Fibroblast of mammary gland (primary cell): ENCODE results near the gene LGALS14.
"Not testable (repeated sequence)": the region's sequence is repeated elsewhere in the genome, so short reads cannot be mapped to it uniquely, and the experiment has no call there.

ENCODE experiments used
- DNase-seq: peaks from one replicate; pipeline ENCODE4 v3.0.0-alpha.2; 2010; ENCODE audit warnings: low read depth
- H3K4me3 ChIP-seq: 2 replicates; pipeline ENCODE4 v1.5.1; 2011; ENCODE audit warnings: low read depth, mild to moderate bottlenecking, low read length, moderate library complexity; ENCODE audit not compliant: control insufficient read depth
- TF ChIP-seq, protein P1 (sequence below): conservative IDR thresholded peaks from 2 replicates; pipeline ENCODE4 v1.5.1; 2011; ENCODE audit warnings: low read depth, low read length, inconsistent platforms; ENCODE audit not compliant: control insufficient read depth, insufficient read depth

The LGALS14 gene, protein sequence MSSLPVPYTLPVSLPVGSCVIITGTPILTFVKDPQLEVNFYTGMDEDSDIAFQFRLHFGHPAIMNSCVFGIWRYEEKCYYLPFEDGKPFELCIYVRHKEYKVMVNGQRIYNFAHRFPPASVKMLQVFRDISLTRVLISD

GRCh38 chr19:39704181-39705044 is at the start of gene LGALS14:
LGALS14 (plus strand) TSS chr19:39704481; CDS start chr19:39704529, 48 bp downstream.
- no peak for DNase-seq
- no peak within 1 kb of the TSS for H3K4me3 ChIP-seq
- TF ChIP-seq, protein P1, sequence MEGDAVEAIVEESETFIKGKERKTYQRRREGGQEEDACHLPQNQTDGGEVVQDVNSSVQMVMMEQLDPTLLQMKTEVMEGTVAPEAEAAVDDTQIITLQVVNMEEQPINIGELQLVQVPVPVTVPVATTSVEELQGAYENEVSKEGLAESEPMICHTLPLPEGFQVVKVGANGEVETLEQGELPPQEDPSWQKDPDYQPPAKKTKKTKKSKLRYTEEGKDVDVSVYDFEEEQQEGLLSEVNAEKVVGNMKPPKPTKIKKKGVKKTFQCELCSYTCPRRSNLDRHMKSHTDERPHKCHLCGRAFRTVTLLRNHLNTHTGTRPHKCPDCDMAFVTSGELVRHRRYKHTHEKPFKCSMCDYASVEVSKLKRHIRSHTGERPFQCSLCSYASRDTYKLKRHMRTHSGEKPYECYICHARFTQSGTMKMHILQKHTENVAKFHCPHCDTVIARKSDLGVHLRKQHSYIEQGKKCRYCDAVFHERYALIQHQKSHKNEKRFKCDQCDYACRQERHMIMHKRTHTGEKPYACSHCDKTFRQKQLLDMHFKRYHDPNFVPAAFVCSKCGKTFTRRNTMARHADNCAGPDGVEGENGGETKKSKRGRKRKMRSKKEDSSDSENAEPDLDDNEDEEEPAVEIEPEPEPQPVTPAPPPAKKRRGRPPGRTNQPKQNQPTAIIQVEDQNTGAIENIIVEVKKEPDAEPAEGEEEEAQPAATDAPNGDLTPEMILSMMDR, result no peak

DNA sequence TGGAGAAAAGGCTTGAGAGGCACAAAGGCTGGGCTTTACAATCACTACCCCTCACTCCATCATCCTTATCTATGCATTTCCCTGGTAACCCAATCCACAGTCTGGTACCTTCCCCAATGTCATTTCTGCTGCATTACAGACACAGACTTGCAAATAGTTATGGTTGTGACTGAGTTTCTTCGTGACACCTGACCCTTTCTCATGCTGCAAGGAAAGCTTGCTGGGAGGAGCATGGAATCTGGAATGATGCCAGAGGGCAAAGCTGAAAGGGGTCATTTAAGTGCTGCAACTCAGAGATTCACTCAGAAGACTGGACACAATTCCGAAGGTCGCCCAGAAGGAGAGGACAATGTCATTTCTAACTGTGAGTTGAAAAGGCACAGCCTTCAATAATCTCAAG is 48.7 kb upstream of the LGALS14 start, which contains the start of gene LGALS16:
Gene LGALS16 (plus strand): TSS at position 301 of the 400 bp plus-strand sequence. CDS start 49 bp downstream, at position 350.
- DNase-seq, result no peak
- H3K4me3 ChIP-seq, result no peak within 1 kb of the TSS
- TF ChIP-seq, protein P1, result no peak

- DNase-seq, result no peak
- H3K4me3 ChIP-seq, result no peak overlapping the region
- TF ChIP-seq, protein P1, result no peak
Observed at GRCh38 chr19:39659791-39660190, 44.5 kb upstream of the LGALS14 start.

DNA sequence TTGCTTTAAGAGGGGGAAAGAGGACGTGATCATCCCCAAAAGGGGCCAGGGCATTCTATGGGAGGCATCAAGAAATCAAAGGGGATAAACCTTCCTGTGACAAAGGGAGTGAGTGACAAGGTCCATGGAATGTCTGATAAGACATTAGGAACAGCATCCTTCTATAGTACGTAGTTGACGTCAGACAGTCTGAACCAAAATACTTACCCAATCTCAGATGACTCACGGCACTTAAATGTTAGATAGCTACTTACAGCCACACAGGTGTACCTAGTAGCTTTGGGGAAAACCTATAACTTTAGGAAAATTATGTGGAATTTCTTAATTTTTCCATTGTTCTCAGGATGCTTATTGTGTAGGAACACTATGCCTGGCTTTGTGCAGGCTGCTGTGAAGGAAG is 43.6 kb upstream of the LGALS14 start:
- no peak overlapping the region for H3K4me3 ChIP-seq
- DNase-seq, result no peak
- TF ChIP-seq, protein P1, result no peak

- TF ChIP-seq, protein P1, result no peak
- no peak for DNase-seq
- no peak overlapping the region for H3K4me3 ChIP-seq
Observed at GRCh38 chr19:39661565-39661964, 42.7 kb upstream of the LGALS14 start.

DNA sequence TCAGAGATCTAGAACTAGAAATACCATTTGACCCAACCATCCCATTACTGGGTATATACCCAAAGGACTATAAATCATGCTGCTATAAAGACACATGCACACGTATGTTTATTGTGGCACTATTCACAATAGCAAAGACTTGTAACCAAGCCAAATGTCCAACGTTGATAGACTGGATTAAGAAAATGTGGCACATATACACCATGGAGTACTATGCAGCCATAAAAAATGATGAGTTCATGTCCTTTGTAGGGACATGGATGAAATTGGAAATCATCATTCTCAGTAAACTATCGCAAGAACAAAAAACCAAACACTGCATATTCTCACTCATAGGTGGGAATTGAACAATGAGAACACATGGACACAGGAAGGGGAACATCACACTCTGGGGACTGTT is 34.4 kb upstream of the LGALS14 start:
- DNase-seq, H3K4me3 ChIP-seq: not testable (repeated sequence)

- TF ChIP-seq, protein P1, result no peak
- no peak overlapping the region for H3K4me3 ChIP-seq
- no peak for DNase-seq
Observed at GRCh38 chr19:39670998-39671397, 33.3 kb upstream of the LGALS14 start.
